HPDE6-E6E7 (cell line): Measurements from ENCODE around the gene SOX2.

ENCODE experiments used
- DNase-seq: peaks from one replicate; pipeline ENCODE4 v3.0.0; 2011; ENCODE audit warnings: missing footprints; ENCODE audit errors: extremely low spot score

SOX2 gene

DNA sequence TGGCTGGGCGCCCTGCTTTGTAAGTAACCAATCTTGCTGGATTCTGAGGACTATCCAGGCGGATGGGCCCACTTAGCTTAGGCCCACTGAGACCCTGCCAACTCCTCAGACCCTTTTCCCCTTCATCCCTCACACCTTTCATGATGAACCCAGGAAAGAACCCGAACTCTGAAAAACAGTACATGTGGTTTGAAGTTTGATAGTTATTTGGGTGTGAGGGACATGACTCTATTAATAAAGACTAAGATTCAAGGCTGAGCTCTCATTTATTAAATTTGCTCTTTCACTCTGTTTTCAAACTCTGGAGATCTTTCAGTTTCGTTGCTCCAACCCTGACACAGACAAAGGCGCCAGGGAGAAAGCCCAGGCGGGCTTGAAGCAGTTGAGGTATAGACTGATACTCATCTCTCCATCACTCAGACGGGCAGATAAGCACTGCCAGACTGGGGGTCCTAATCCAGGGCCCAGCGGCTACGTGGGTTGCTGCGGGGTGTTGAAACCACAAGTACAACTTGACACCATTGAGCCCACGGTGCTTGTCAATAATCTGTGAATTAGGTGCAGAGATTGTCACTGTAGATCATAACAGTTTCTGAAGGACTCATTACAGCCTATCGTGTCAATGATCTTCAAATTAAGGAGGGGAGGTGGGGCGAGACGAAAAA lies 7.2 kb upstream of the SOX2 start:
- no peak for DNase-seq

DNA sequence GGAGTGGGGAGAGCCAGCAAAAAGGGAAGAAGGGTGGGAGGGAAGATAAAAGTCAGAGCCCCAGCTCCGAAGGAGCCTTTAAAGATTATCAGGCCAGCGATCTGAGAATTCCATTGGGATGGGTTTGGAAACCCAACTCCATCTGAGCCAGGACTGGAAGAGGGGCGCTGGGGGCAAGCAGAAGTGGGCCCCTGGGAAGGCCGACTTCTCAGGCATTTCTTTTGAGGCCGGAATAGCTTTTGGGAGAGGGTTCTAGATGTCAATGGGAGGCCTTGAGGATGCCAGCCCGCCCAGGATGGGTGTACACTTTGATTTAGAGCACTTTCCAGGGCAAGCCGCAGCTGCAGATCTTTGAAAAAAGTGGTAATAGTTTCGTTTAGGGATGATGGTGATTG lies 6.6 kb upstream of the SOX2 start:
- DNase-seq = no peak

DNA sequence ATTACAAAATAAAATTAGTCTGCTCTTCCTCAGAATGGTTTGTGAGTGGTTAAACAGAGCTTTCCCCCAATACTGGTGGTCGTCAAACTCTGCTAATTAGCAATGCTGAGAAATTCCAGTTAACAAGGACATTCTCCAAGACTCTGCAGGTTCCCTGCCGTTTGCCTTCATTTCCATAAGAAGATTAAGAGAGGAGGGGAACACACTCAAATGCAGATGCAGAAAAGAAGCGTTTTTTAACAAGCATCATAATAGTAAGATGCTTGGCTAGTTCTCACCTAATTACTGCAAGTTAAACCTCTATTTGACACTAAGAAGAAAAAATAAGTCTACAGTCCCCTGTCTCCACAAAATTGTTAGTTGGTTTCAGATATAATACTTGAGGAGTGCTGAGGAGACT lies 3.7 kb upstream of the SOX2 start:
- no peak for DNase-seq

DNA sequence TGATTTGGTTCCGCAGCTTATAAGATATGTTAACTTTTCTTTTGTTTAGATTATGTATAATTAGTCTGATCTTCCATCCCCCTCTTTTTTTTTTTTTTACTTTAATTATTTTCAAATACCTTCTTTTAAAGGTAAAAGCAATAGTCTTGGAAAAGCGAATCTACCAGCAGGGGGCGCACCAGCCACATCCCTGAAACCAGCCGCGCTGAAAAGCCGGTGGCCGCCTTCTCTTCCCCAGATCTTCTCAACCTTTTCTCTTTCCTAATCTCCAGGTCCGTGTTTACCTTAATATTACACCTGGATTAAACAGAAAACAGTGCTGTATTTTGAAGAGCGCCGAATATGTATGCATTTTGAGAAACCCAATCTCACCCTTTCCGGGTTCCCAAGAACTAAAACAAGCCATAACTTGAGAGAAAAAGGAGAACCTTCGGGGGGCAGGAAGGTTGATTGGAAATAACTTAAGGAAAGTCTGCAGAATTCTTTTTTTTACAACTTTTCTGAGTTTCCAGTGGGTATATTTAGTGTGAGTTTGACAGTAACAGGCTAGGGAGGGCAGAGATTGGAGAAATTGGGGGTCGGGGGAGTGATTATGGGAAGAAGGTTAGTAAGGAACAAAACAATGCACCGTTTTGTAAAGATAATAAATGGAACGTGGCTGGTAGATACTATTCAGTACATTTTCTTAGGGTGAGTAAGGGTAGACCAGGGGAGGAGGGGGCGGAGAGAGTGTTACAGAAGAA lies 2.0 kb upstream of the SOX2 start:
- no peak for DNase-seq

DNA sequence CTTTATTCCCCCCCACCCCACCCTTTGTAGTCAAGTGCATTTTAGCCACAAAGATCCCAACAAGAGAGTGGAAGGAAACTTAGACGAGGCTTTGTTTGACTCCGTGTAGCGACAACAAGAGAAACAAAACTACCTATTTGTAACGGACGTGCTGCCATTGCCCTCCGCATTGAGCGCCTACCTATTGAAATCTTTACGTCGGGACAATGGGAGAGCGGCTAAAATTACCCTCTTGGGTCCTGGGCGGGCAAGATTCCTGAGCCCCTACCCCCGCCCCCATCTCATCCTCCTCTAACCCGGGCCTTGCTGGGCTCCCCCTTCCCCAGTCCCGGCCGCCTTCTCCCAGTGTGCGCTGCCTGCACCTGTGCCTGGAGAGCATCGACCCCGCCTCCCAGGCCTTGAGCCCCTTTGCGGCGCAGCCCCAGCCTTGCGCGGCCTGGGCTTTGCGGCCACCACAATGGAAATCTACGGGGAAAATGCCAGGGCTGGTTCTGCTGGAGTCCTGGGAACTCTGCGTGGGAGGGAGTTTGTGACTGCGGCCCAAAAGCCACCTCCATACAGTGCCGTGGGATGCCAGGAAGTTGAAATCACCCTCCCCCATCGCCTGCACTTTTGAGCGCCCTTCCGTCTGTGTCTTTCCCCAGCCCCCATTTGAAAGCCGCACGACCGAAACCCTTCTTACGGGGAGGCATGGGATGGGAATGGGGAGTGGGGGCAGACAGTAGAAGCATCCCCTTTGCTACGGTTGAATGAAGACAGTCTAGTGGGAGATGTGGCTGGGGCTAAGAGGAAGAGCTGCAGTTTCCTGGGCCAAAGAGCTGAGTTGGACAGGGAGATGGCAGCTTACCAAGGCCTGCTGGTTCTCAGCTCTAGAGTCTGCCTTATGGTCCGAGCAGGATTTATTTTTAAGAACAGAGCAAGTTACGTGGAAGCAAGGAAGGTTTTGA lies 1.1 kb upstream of the SOX2 start:
- DNase-seq = no peak

DNA sequence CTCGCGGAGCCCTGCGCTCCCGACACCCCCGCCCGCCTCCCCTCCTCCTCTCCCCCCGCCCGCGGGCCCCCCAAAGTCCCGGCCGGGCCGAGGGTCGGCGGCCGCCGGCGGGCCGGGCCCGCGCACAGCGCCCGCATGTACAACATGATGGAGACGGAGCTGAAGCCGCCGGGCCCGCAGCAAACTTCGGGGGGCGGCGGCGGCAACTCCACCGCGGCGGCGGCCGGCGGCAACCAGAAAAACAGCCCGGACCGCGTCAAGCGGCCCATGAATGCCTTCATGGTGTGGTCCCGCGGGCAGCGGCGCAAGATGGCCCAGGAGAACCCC lies 464 bp downstream of the SOX2 start:
- no peak for DNase-seq

DNA sequence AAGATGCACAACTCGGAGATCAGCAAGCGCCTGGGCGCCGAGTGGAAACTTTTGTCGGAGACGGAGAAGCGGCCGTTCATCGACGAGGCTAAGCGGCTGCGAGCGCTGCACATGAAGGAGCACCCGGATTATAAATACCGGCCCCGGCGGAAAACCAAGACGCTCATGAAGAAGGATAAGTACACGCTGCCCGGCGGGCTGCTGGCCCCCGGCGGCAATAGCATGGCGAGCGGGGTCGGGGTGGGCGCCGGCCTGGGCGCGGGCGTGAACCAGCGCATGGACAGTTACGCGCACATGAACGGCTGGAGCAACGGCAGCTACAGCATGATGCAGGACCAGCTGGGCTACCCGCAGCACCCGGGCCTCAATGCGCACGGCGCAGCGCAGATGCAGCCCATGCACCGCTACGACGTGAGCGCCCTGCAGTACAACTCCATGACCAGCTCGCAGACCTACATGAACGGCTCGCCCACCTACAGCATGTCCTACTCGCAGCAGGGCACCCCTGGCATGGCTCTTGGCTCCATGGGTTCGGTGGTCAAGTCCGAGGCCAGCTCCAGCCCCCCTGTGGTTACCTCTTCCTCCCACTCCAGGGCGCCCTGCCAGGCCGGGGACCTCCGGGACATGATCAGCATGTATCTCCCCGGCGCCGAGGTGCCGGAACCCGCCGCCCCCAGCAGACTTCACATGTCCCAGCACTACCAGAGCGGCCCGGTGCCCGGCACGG lies 991 bp downstream of the SOX2 start:
- no peak for DNase-seq

DNA sequence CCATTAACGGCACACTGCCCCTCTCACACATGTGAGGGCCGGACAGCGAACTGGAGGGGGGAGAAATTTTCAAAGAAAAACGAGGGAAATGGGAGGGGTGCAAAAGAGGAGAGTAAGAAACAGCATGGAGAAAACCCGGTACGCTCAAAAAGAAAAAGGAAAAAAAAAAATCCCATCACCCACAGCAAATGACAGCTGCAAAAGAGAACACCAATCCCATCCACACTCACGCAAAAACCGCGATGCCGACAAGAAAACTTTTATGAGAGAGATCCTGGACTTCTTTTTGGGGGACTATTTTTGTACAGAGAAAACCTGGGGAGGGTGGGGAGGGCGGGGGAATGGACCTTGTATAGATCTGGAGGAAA lies 1.5 kb downstream of the SOX2 start:
- DNase-seq = no peak

DNA sequence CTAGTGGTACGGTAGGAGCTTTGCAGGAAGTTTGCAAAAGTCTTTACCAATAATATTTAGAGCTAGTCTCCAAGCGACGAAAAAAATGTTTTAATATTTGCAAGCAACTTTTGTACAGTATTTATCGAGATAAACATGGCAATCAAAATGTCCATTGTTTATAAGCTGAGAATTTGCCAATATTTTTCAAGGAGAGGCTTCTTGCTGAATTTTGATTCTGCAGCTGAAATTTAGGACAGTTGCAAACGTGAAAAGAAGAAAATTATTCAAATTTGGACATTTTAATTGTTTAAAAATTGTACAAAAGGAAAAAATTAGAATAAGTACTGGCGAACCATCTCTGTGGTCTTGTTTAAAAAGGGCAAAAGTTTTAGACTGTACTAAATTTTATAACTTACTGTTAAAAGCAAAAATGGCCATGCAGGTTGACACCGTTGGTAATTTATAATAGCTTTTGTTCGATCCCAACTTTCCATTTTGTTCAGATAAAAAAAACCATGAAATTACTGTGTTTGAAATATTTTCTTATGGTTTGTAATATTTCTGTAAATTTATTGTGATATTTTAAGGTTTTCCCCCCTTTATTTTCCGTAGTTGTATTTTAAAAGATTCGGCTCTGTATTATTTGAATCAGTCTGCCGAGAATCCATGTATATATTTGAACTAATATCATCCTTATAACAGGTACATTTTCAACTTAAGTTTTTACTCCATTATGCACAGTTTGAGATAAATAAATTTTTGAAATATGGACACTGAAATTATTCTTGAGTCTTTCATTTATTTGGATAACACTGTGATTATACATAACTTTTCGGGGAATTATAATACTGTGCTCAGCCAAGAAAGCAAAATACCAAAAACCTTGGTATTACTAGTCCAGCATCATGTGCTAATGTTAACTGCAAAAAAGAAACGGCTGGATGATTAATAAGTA lies 2.2 kb downstream of the SOX2 start:
- DNase-seq = no peak

DNA sequence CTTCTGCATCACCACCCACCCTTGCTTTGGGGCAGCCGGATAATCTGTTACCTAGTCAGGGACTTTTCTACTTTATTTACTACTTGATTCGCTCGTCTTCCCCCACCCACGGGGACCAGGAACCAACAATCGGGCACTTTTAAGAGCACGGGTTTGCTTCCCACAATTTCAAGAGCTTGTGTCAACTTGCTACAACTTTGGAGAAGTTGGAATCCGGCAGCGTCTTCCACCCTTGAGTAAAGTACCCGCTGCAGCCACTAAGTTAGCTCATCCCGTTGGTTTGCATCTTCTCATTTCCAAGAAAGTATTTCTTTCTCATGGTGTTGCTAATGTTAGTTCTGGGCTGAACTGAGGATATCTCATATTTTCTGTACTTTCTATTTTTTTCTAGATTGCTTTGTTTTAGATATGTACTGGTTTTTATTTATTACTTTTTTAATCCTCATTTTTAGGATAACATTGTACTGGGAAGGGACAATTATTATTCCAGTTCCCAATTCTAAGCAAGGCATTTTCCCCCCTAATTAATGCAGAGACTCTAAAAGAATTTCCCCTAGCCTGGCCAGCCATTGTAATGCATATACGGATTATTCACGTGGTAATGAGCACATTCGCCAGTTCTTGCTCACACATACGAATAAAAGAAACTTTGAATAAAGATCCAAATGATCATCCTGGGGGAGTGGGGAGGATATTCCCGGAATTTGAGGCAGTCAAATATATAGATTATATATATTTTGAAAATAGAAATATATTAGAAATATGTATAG lies 4.0 kb downstream of the SOX2 start:
- no peak for DNase-seq

DNA sequence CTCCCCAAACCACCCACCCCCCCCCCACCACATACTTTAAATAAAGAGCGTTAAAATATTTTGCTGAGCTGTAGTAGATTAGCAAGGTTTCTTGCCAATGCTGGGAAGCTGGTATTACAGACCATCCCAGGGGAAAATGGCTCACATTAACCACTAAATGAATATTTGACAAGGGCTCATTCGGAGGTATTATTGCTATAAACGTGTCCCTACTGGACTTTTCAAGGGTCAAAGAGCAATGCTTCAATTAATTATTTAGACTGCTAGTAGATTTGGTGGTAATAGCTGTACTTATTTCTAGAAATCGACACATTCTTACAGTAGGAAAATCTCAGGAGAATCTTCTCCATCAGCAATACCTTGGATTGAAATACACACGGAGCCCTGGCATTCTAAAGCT lies 5.2 kb downstream of the SOX2 start:
- no peak for DNase-seq

DNA sequence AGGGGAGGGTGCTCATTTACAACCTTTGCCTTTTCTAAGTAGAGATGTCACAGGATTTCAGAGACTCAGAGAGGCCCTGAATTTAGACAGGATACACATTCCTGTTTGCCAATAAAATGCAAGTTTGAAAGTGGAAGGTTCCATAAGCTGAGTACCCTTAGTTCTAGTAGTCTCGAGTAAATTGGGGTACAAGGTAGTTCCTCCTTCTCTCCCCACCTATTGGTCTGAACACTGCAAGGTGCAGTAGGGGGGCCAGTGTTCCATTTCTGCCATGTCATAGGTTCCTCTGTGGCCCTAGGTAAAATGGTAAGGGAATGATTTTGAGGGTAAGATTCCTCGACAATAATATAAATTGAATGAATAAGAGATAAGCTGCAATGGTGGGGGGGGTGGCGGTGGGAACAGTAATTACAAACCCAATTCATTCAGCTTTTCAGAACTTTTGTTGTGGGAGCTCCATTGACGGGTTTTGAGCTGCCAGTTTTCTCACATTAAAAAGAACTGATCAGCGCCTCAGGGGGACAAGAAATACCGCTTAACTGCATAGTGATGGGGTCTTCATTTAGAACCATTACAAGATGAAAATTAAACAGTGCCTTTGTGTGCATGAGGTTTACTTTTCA lies 5.9 kb downstream of the SOX2 start:
- no peak for DNase-seq

DNA sequence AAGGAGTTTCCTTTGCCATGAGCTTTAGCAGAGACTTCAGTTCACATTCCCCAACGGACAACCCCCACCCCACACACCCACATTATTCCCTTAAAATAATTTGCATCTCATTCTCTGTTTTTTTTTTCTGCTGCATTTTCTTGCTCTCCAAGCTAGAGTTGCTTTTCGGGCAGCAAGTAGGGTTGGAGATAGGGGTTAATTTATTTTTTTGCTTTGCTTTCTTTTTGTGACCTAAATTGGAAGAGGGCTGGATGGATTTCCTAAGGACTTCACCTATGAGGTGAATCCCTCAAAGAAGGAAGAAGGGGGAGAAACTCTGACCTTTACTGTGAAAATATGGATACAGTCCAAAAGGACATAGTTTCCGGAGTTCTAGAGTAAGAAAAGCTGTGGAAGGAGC lies 6.6 kb downstream of the SOX2 start:
- DNase-seq = no peak

DNA sequence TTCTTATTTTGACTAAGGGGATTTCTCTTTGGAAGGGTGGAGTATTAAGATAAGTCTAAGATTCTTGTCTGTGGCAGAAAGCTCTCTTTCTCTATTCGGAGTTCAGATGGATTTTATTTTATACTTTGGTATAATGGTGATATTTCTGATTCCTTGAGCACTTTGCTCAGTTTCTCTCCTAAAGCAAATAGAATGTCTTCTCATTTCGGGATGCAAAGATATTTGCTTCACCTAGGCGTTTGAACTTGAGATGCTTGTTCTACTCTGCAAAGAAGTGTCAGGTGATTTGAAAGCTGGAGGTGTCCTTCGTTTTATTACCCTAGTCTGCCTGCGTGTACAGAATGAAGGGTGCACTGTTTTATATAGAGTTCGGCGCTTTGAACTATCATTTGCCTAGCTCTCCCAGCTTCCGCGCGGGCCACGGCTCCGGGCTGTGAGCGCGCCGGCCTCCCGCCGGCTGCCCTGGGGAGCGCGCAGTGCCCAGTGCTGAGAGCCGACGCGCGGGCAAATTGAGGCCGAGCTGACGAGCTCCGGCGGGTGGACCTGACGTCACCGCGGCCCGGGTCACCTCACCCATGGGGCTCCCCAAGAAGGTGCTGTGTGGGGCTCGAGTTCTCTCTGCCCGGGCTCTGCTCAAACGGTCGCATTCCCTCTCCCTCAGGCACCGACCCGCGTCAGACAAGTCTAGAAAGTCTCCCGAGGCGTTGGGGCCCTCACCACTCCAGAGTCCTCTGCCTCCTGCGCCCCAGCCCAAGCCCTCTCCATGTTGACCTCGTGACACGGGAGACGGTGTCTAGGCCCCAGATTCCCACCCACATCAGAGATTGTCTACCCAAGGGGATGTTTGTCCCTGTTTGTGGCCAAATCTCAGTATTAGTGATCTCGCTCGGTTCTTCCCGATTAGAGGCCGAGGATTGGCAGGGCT lies 7.5 kb downstream of the SOX2 start:
- no peak for DNase-seq

DNA sequence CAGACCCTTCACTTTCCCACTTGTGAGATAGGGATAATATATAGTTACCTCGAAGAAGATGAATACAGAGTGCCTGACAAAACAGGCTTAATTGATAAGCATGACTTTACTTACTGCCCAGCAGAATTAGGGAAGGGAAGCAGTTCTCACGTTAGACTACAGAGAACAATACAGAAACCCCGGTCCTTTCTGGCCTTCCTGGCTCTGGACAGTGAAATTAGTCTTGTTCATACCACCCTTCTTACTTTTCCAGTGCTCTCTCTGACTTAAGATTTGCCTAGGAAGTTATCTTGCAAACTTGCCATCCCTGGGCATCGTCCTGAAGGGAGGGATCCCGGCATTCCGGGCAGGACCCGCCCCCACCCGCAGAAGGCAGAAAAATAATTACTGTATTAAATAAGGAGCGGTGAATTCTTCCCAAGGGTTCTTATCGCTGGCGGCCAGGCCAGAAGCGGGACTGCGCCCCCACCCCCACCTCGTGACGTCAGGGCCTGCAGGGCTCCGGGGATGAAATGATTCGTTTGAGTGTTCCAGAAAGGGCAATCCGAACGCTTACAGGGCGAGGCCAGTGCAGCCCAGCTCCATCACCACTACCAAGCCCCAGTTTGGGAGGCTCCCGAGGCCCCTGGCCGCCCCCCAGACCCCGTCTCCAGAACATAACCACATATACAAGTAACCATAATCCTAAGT lies 8.4 kb downstream of the SOX2 start:
- no peak for DNase-seq

DNA sequence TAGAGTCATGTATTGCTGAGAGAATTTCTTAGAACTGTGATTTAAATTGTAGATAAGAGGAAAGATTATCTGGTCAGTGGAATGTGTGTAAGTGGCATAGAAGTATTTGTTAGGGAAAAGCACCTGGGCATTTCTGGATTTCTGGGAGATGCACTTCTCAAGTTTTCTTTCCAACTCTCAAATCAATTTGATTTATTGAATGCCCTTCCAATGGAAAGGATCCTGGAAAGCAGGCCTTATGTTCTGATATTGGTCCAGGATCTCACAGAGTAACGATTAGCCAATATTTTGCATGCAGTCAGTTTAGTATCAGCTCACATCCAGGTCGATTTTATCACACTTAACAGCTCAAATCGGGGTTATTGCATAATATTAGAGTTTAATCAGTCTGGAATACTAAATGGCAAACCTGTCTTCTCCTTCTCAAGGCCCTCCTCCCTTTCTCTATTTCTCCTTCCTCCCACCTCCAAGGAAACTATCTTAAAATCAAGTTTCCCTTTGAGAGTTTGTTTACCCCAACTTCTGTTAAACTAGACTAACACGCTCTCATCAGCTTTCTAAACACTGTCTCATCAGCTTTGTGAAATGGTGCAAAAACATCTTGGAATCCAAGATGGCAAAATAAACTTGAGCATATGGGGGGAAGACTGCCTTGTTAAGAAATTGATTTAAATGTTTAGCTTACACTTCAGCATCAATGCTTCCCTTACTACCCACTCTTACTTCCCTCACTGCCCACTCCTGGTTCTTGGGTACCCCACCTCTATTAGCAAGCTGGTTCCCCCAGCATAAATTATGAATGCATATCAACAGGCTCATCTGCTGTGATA lies 9.5 kb downstream of the SOX2 start:
- DNase-seq = no peak

DNA sequence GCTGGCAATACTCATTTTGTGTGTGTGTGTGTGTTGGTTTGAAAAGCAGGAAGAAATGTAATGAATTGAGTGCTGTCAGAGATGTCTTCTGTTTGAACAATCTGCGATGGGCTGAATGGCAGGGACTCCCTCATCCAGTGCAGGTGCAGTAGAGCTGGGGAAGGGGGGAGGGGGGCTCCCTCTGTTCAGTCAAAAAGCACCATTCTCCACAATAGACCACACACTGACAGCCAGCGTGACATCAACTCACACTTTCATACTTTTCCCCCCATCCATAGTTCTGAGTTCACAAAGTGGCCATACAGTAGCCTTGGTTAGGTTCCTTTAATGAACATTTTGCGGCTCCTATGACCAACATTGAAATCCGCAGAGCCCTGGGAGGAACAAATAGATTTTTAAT lies 10.4 kb downstream of the SOX2 start:
- DNase-seq = no peak
